Esophagus mucosa (tissue), 1 donor: ENCODE measurements around the gene TIFAB. TPM values are rescaled to one million over a fixed set of nuclear protein-coding genes. Genes with fewer than 3 reads are reported as not detected.

ENCODE experiments used
- ATAC-seq: fragments of 200-7000 bp; cut with Tn5 transposase; one replicate; pipeline ENCODE4 v1.9.1; 2020
- total RNA-seq: library from RNA; stranded (reverse); gene quantifications from one replicate; pipeline ENCODE4 v1.2.4, GENCODE V29; 2023
- donor health status: DM: yes; HTN: yes; CAD: no.

TIFAB gene
- total RNA-seq, 1 donor from 2014 or later: not detected

GRCh38 chr5:135457424-135458071 lies 5.4 kb upstream of the TIFAB start:
- peak; percentile 73 for ATAC-seq

GRCh38 chr5:135456238-135457099 lies 4.3 kb upstream of the TIFAB start:
- ATAC-seq: peak; percentile 67

GRCh38 chr5:135455876-135456237 lies 3.7 kb upstream of the TIFAB start:
- no peak for ATAC-seq

GRCh38 chr5:135454946-135455345 lies 2.8 kb upstream of the TIFAB start:
- no peak for ATAC-seq

GRCh38 chr5:135453613-135454012 lies 1.5 kb upstream of the TIFAB start:
- no peak for ATAC-seq

GRCh38 chr5:135451581-135452320 lies 400 bp downstream of the TIFAB start:
- ATAC-seq: no peak

- ATAC-seq: no peak
Measured at GRCh38 chr5:135450952-135451351, 1.2 kb downstream of the TIFAB start.

- ATAC-seq: no peak
Measured at GRCh38 chr5:135450336-135450735, 1.8 kb downstream of the TIFAB start.

- no peak for ATAC-seq
Measured at GRCh38 chr5:135449644-135450043, 2.5 kb downstream of the TIFAB start.

- ATAC-seq: no peak
Measured at GRCh38 chr5:135448791-135449507, 3.2 kb downstream of the TIFAB start.

- ATAC-seq: no peak
Measured at GRCh38 chr5:135448071-135448739, 3.9 kb downstream of the TIFAB start.

GRCh38 chr5:135447298-135447929 lies 4.7 kb downstream of the TIFAB start, which contains the start of gene DCANP1:
DCANP1 (minus strand) TSS chr5:135447348; CDS start chr5:135447108, 240 bp downstream.
- no peak for ATAC-seq

GRCh38 chr5:135446615-135447014 lies 5.5 kb downstream of the TIFAB start:
- no peak for ATAC-seq

- ATAC-seq: no peak
Measured at GRCh38 chr5:135446206-135446605, 5.9 kb downstream of the TIFAB start.

GRCh38 chr5:135445306-135445985 lies 6.7 kb downstream of the TIFAB start:
- no peak for ATAC-seq

- ATAC-seq: no peak
Measured at GRCh38 chr5:135444881-135445280, 7.3 kb downstream of the TIFAB start.

GRCh38 chr5:135444360-135444759 lies 7.8 kb downstream of the TIFAB start:
- ATAC-seq: no peak

- ATAC-seq: no peak
Measured at GRCh38 chr5:135443161-135443960, 8.8 kb downstream of the TIFAB start.

- no peak for ATAC-seq
Measured at GRCh38 chr5:135442431-135443160, 9.6 kb downstream of the TIFAB start.
